Loucy (cell line): ENCODE measurements around the gene FAF2.
"Not testable (repeated sequence)": the region's sequence is repeated elsewhere in the genome, so short reads cannot be mapped to it uniquely, and the experiment has no call there.

ENCODE experiments used
- H2AFZ ChIP-seq: fragments of 200-600 bp; sonication (generic); 2 replicates; pipeline ENCODE4 v1.6.0; 2016; ENCODE audit warnings: antibody characterized with exemption, mild to moderate bottlenecking, low read length, moderate library complexity
- H3F3A ChIP-seq: fragments of 200-600 bp; 2 replicates; pipeline ENCODE4 v1.6.0; 2016; ENCODE audit warnings: antibody characterized with exemption, low read depth, mild to moderate bottlenecking
- H3K27me3 ChIP-seq: fragments of 200-600 bp; sonication (generic); 2 replicates; pipeline ENCODE4 v1.6.1; 2014; ENCODE audit warnings: low read length, mild to moderate bottlenecking; ENCODE audit not compliant: insufficient read depth, poor library complexity, severe bottlenecking
- H3K36me3 ChIP-seq: fragments of 200-600 bp; sonication (generic); 2 replicates; pipeline ENCODE4 v1.6.1; 2016; ENCODE audit warnings: low read length; ENCODE audit not compliant: insufficient read depth
- H3K4me1 ChIP-seq: fragments of 200-600 bp; sonication (generic); 2 replicates; pipeline ENCODE4 v1.5.1; 2014; ENCODE audit warnings: low read length, mild to moderate bottlenecking; ENCODE audit not compliant: insufficient read depth, poor library complexity, severe bottlenecking
- H3K4me2 ChIP-seq: fragments of 200-600 bp; sonication (generic); 2 replicates; pipeline ENCODE4 v1.6.0; 2014; ENCODE audit warnings: antibody characterized with exemption, low read length, low read depth, mild to moderate bottlenecking; ENCODE audit not compliant: poor library complexity, severe bottlenecking
- H3K4me3 ChIP-seq: fragments of 200-600 bp; sonication (generic); 2 replicates; pipeline ENCODE4 v1.5.1; 2014; ENCODE audit warnings: low read length, mild to moderate bottlenecking, mixed read lengths; ENCODE audit not compliant: poor library complexity, severe bottlenecking
- H3K79me2 ChIP-seq: fragments of 200-600 bp; sonication (generic); 2 replicates; pipeline ENCODE4 v1.6.1; 2014; ENCODE audit warnings: low read length; ENCODE audit not compliant: insufficient read depth
- H3K9ac ChIP-seq: fragments of 200-600 bp; sonication (generic); 2 replicates; pipeline ENCODE4 v1.6.0; 2014; ENCODE audit warnings: mild to moderate bottlenecking, low read depth, low read length, moderate library complexity; ENCODE audit not compliant: poor library complexity, severe bottlenecking
- H3K9me2 ChIP-seq: fragments of 200-600 bp; sonication (generic); replicated peaks from 2 replicates; pipeline ENCODE4 v1.6.1; 2016; ENCODE audit warnings: low read depth, low read length, mixed read lengths
- H3K9me3 ChIP-seq: fragments of 200-600 bp; sonication (generic); 2 replicates; pipeline ENCODE4 v1.6.1; 2014; ENCODE audit warnings: mild to moderate bottlenecking, antibody characterized with exemption, low read length, low read depth; ENCODE audit not compliant: insufficient read depth
- H4K20me1 ChIP-seq: fragments of 200-600 bp; sonication (generic); 2 replicates; pipeline ENCODE4 v1.6.0; 2014; ENCODE audit warnings: antibody characterized with exemption, low read length, mild to moderate bottlenecking; ENCODE audit not compliant: insufficient read depth, poor library complexity, severe bottlenecking
- EZH2phosphoT487 ChIP-seq: fragments of 200-600 bp; IDR thresholded peaks from 2 replicates; pipeline ENCODE4 v1.6.1; 2018; ENCODE audit warnings: antibody characterized with exemption, mild to moderate bottlenecking, moderate library complexity, borderline replicate concordance
- TF ChIP-seq, protein P1 (sequence below): fragments of 200-600 bp; sonication (generic); conservative IDR thresholded peaks from 2 replicates; pipeline ENCODE4 v1.5.1; 2014; ENCODE audit warnings: mild to moderate bottlenecking, antibody characterized with exemption, low read length

The FAF2 gene

DNA sequence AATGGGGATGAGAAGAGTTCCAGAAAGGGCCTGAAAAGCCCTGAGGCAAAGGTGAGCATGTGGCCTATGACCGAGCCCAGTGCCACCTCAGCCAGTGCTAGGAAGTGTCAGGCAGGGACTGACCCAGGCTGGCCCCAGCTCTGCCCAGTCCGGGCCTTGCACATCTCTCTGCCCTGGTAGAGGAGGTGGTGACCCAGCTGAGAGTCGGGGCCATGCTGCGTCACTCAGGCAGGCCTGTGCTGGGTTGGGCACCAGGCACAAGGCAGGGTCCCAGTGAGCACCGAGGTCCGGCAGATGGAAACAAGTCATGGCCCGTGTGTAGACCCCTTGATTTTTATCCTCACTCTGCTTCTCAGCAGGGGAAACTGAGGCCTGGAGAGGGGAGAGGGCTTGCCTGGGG is 101.7 kb downstream of the FAF2 start:
- Histone ChIP-seq H3K4me3 (no peak overlapping the region), H3K36me3 (no peaks in the 10 kb centered on the region), H3K9me2 (no peaks in the 10 kb centered on the region), H4K20me1 (no peaks in the 10 kb centered on the region), H3K27me3 (no peaks in the 10 kb centered on the region), H3K4me1 (no peaks in the 10 kb centered on the region), H3K4me2 (no peak overlapping the region), H3F3A (no peaks in the 10 kb centered on the region), H2AFZ (no peak overlapping the region), H3K79me2 (peaks cover 9% of the 10 kb centered on the region; the same call in 1 of the 2 replicates), H3K9ac (no peak overlapping the region), H3K9me3 (no peaks in the 10 kb centered on the region)
- TF ChIP-seq, protein P1, sequence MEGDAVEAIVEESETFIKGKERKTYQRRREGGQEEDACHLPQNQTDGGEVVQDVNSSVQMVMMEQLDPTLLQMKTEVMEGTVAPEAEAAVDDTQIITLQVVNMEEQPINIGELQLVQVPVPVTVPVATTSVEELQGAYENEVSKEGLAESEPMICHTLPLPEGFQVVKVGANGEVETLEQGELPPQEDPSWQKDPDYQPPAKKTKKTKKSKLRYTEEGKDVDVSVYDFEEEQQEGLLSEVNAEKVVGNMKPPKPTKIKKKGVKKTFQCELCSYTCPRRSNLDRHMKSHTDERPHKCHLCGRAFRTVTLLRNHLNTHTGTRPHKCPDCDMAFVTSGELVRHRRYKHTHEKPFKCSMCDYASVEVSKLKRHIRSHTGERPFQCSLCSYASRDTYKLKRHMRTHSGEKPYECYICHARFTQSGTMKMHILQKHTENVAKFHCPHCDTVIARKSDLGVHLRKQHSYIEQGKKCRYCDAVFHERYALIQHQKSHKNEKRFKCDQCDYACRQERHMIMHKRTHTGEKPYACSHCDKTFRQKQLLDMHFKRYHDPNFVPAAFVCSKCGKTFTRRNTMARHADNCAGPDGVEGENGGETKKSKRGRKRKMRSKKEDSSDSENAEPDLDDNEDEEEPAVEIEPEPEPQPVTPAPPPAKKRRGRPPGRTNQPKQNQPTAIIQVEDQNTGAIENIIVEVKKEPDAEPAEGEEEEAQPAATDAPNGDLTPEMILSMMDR: no peak
- no peak for TF ChIP-seq EZH2phosphoT487

DNA sequence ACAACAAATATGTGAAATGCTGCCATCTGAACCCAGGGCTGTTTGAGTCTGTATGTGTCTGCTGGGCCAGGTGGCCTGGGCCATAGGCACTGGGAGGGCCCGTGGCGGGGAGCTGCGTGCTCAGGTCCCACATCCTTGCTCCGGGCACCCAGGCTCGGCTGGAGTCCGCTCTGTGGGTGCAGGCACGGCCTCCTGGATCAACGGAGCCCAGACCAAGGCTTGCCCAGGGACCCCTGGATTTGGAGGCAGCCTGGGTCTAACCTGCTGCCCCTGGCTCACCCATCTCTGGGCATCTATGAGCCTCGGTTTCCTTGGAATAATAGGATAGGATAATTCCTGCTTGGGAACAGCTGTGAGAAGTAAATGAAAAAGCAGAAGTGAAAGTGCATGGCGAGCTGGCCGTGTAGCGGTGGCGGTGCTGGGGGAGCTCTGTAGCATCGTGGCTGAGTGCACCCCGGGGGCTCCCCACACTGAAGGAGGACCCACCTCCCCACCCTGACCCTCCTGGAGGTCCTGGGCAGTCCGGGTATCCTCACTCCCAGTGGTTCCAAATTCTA is 102.2 kb downstream of the FAF2 start:
- no peak overlapping the region for H2AFZ ChIP-seq
- H3K27me3 ChIP-seq: no peaks in the 10 kb centered on the region
- H3K9me3 ChIP-seq: no peaks in the 10 kb centered on the region
- TF ChIP-seq, protein P1: no peak
- TF ChIP-seq EZH2phosphoT487: no peak
- H3K4me2 ChIP-seq: no peak overlapping the region
- no peaks in the 10 kb centered on the region for H3K4me1 ChIP-seq
- no peaks in the 10 kb centered on the region for H3K36me3 ChIP-seq
- H3K9me2 ChIP-seq: no peaks in the 10 kb centered on the region
- H3K4me3 ChIP-seq: no peak overlapping the region
- peaks cover 5% of the 10 kb centered on the region; the same call in 1 of the 2 replicates for H3K79me2 ChIP-seq
- H4K20me1 ChIP-seq: no peaks in the 10 kb centered on the region
- no peaks in the 10 kb centered on the region for H3F3A ChIP-seq
- H3K9ac ChIP-seq: no peak overlapping the region

DNA sequence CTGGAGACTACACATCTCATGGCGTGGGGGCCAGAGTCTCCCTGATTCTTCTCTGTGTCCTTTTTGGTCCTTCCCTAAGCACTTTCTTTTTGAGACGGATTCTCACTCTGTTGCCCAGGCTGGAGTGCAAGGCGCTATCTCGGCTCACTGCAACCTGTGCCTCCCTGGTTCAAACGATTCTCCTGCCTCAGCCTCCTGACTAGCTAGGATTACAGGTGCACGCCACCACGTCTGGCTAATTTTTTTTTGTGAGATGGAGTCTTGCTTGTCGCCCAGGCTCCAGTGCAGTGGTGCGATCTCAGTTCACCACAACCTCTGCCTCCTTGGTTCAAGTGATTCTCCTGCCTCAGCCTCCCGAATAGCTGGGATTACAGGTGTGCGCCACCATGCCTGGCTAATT is 102.8 kb downstream of the FAF2 start:
- H3K36me3 ChIP-seq, H3K4me1 ChIP-seq, H3K79me2 ChIP-seq, H3K9me3 ChIP-seq, H3K4me2 ChIP-seq, H3F3A ChIP-seq, H3K27me3 ChIP-seq, H3K9ac ChIP-seq, H2AFZ ChIP-seq, H4K20me1 ChIP-seq, H3K9me2 ChIP-seq, H3K4me3 ChIP-seq: not testable (repeated sequence)

DNA sequence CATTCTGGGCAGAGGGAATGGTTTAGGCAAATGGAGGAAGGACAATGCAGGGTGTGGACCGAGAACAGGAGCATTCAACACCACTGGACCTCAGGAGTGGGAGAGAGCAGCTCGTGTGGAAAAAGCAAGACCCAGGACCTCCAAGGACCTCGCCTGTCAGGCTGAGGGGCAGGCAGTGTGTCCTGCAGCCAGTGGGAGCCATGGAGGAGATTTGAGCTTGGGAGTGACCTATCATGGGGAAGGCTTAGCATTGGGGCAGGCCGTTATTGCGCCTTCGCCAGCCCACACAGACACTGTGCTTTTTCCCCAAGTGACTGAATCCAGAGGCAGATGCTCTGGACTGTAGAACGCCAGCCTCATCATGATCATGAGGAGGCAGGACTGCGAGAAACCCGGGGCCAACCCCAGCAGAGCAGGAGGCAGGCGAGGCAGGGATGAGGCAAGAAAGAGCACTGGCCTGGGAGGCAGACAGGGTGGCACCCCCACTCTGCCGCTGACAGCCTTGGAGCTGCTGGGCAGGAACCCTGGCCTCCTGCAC is 104.2 kb downstream of the FAF2 start:
- no peaks in the 10 kb centered on the region for H3K79me2 ChIP-seq
- H3K27me3 ChIP-seq: no peaks in the 10 kb centered on the region
- no peaks in the 10 kb centered on the region for H3K4me1 ChIP-seq
- H3K4me2 ChIP-seq: no peak overlapping the region
- no peaks in the 10 kb centered on the region for H3K36me3 ChIP-seq
- no peaks in the 10 kb centered on the region for H3K9me3 ChIP-seq
- TF ChIP-seq, protein P1: no peak
- TF ChIP-seq EZH2phosphoT487: no peak
- no peak overlapping the region for H2AFZ ChIP-seq
- H4K20me1 ChIP-seq: no peaks in the 10 kb centered on the region
- H3K9ac ChIP-seq: no peak overlapping the region
- H3F3A ChIP-seq: no peaks in the 10 kb centered on the region
- no peaks in the 10 kb centered on the region for H3K9me2 ChIP-seq
- no peak overlapping the region for H3K4me3 ChIP-seq
